ENCODE measurements around the gene SYNE1. TPM values are rescaled to one million over a fixed set of nuclear protein-coding genes. Genes with fewer than 3 reads are reported as not detected.
A peak's percentile ranks its signal among the peaks of the same experiment; 100 is the strongest.

SYNE1 gene
- total RNA-seq, 1 donor from 2014 or later = 316 TPM

- DNase-seq = no peak
Observed at GRCh38 chr6:152418551-152418950, 218.6 kb downstream of the SYNE1 start.

- DNase-seq = no peak
Observed at GRCh38 chr6:152416652-152417051, 220.5 kb downstream of the SYNE1 start.

- DNase-seq = no peak
Observed at GRCh38 chr6:152404936-152405595, 232.1 kb downstream of the SYNE1 start.

- DNase-seq = no peak
Observed at GRCh38 chr6:152404086-152404857, 232.9 kb downstream of the SYNE1 start.

- DNase-seq = no peak
Observed at GRCh38 chr6:152402791-152403190, 234.4 kb downstream of the SYNE1 start.

GRCh38 chr6:152401978-152402377, 235.2 kb downstream of the SYNE1 start:
- no peak for DNase-seq

GRCh38 chr6:152399399-152399798, 237.8 kb downstream of the SYNE1 start:
- no peak for DNase-seq

GRCh38 chr6:152398993-152399392, 238.2 kb downstream of the SYNE1 start:
- no peak for DNase-seq

- DNase-seq = no peak
Observed at GRCh38 chr6:152398316-152398715, 238.8 kb downstream of the SYNE1 start.

GRCh38 chr6:152394303-152394702, 242.9 kb downstream of the SYNE1 start:
- no peak for DNase-seq

GRCh38 chr6:152391179-152391880, 245.8 kb downstream of the SYNE1 start:
- no peak for DNase-seq

GRCh38 chr6:152387091-152387490, 250.1 kb downstream of the SYNE1 start:
- DNase-seq = no peak

- DNase-seq = no peak
Observed at GRCh38 chr6:152386131-152386530, 251.0 kb downstream of the SYNE1 start.

GRCh38 chr6:152380993-152381898, 255.9 kb downstream of the SYNE1 start:
- peak; percentile 66 for DNase-seq

GRCh38 chr6:152380351-152380767, 256.8 kb downstream of the SYNE1 start:
- no peak for DNase-seq

GRCh38 chr6:152379423-152379822, 257.7 kb downstream of the SYNE1 start:
- DNase-seq = no peak

GRCh38 chr6:152378169-152378568, 259.0 kb downstream of the SYNE1 start:
- no peak for DNase-seq

GRCh38 chr6:152375197-152375596, 262.0 kb downstream of the SYNE1 start:
- DNase-seq = no peak

GRCh38 chr6:152372945-152373344, 264.2 kb downstream of the SYNE1 start:
- DNase-seq = no peak

- DNase-seq = no peak
Observed at GRCh38 chr6:152371775-152372174, 265.4 kb downstream of the SYNE1 start.

- DNase-seq = peak; percentile 52
Observed at GRCh38 chr6:152368751-152369624, 268.2 kb downstream of the SYNE1 start.

Measured in occipital lobe (tissue), 2 donors.